PC-9 (cell line): ENCODE data around the gene FURIN. TPM values are rescaled to one million over a fixed set of nuclear protein-coding genes. Genes with fewer than 3 reads are reported as not detected.

Source experiments
- BruUV-seq: library from RNA; stranded (reverse); fragments of 400-500 nt; replicated peaks from 2 replicates; lab custom pipeline; 2021; lab: Mats Ljungman, UMichigan
- CTCF ChIA-PET: fragments of 300-600 bp; sonication (Branson Sonifier 250); formaldehyde crosslinking; loops from one replicate; lab custom pipeline; 2022; ENCODE audit warnings: antibody characterized with exemption; lab: Charles Lee
- POLR2A ChIA-PET: fragments of 300-600 bp; sonication (Branson Sonifier 250); formaldehyde crosslinking; loops from one replicate; lab custom pipeline; 2022; ENCODE audit warnings: antibody characterized with exemption; ENCODE audit not compliant: unreplicated experiment; lab: Charles Lee
- DNase-seq, 2 experiments: peaks; one replicate each; pipeline versions ENCODE4 v3.0.0 to v3.0.0-alpha.2; 2015 to 2022; ENCODE audit warnings: mixed read lengths in 1 of 2
- H2AFZ ChIP-seq: fragments of 200-600 bp; sonication (generic); 2 replicates; pipeline ENCODE4 v1.8.1; 2017; ENCODE audit warnings: antibody characterized with exemption
- H3F3A ChIP-seq: fragments of 200-600 bp; sonication (generic); 2 replicates; pipeline ENCODE4 v1.8.1; 2017; ENCODE audit warnings: antibody characterized with exemption, mild to moderate bottlenecking, low read depth; ENCODE audit not compliant: insufficient read depth
- H3K27ac ChIP-seq: fragments of 200-600 bp; sonication (generic); 2 replicates; pipeline ENCODE4 v1.6.1; 2016; ENCODE audit warnings: mixed run types
- H3K27me3 ChIP-seq: fragments of 200-600 bp; sonication (generic); 2 replicates; pipeline ENCODE4 v1.6.1; 2016; ENCODE audit warnings: low read depth, mixed run types; ENCODE audit not compliant: insufficient read depth
- H3K36me3 ChIP-seq: fragments of 200-600 bp; sonication (generic); 2 replicates; pipeline ENCODE4 v1.6.1; 2016; ENCODE audit warnings: low read depth, mixed run types
- H3K4me1 ChIP-seq: fragments of 200-600 bp; sonication (generic); replicated peaks from 2 replicates; pipeline ENCODE4 v1.6.1; 2016; ENCODE audit warnings: mixed run types; ENCODE audit not compliant: insufficient read depth
- H3K4me2 ChIP-seq: fragments of 200-600 bp; sonication (generic); 2 replicates; pipeline ENCODE4 v1.6.1; 2017; ENCODE audit warnings: mixed run types
- H3K4me3 ChIP-seq: fragments of 200-600 bp; sonication (generic); 2 replicates; pipeline ENCODE4 v1.6.1; 2016; ENCODE audit warnings: mixed run types
- H3K79me2 ChIP-seq: fragments of 200-600 bp; sonication (generic); 2 replicates; pipeline ENCODE4 v1.6.1; 2017; ENCODE audit warnings: low read depth, mixed run types
- H3K9me2 ChIP-seq: fragments of 200-600 bp; sonication (generic); 2 replicates; pipeline ENCODE4 v1.8.1; 2017; ENCODE audit warnings: mild to moderate bottlenecking; ENCODE audit not compliant: insufficient read depth
- H3K9me3 ChIP-seq: fragments of 200-600 bp; sonication (generic); 2 replicates; pipeline ENCODE4 v1.8.1; 2016; ENCODE audit warnings: low read depth; ENCODE audit not compliant: insufficient read depth
- H4K20me1 ChIP-seq: fragments of 200-600 bp; sonication (generic); 2 replicates; pipeline ENCODE4 v1.8.1; 2017; ENCODE audit not compliant: insufficient read depth
- EZH2 ChIP-seq: fragments of 200-600 bp; sonication (generic); IDR thresholded peaks from 2 replicates; pipeline ENCODE4 v1.8.0; 2017; ENCODE audit warnings: antibody characterized with exemption, low read depth
- intact Hi-C: fragments of 100-400 bp; cut with micrococcal nuclease; formaldehyde crosslinking; loops from one replicate; pipeline ENCODE4 v1.10.0; 2022; ENCODE audit not compliant: unreplicated experiment
- total RNA-seq: library from RNA; stranded (reverse); gene quantifications from 2 replicates; pipeline ENCODE4 v1.2.3, GENCODE V29; 2021
- TF ChIP-seq, protein P1 (sequence below): fragments of 200-600 bp; sonication (generic); conservative IDR thresholded peaks from 2 replicates; pipeline ENCODE4 v1.6.1; 2017; ENCODE audit warnings: mixed run types, antibody characterized with exemption, mild to moderate bottlenecking, moderate library complexity

The FURIN gene
- total RNA-seq, 1 experiment from 2014 or later: 50.4 TPM

DNA sequence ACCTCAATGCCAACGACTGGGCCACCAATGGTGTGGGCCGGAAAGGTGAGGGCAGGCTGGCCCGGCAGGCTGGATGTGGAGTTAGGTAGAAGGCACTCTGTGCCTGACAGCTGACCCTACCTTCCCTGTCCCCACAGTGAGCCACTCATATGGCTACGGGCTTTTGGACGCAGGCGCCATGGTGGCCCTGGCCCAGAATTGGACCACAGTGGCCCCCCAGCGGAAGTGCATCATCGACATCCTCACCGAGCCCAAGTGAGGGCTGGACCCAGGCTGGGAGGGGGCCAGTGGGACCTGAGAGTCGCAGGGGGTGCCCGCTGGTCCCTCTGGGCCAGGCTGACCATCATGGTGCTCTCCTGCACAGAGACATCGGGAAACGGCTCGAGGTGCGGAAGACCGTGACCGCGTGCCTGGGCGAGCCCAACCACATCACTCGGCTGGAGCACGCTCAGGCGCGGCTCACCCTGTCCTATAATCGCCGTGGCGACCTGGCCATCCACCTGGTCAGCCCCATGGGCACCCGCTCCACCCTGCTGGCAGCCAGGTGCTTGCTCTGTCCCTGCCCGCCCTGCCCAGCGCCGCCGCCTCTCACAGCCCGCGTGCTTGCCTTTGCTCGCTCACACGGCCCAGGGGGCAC is 11.5 kb downstream of the FURIN start:
- peaks cover 9% of the 10 kb centered on the region; the same call in 1 of the 2 replicates for H3K36me3 ChIP-seq

DNA sequence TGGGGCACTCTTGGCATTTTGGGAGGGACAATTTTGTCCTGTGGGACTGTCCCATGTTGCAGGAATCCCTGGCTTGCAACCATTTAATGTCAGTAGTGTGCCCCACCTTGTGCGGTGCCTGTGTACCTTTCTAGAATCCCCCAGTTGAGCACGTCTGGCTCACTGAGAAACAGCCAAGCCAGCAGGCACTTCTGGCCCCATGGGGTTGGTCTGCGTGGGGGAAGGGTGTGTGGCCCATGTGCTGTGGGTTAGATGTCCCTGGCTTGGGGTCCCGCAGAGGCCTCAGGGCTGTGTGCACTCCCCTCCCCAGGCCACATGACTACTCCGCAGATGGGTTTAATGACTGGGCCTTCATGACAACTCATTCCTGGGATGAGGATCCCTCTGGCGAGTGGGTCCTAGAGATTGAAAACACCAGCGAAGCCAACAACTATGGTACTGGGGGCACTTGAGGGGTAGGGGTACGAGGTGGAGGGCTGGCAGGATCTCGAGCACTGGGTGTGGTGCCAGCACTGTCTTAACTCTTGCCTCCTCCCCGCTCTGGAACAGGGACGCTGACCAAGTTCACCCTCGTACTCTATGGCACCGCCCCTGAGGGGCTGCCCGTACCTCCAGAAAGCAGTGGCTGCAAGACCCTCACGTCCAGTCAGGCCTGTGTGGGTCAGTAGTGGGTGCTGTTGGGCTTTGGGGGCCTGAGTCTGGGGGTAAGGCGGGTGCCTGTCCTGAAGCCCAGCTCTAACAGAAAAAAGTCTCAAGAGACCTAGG is 12.2 kb downstream of the FURIN start:
- H3K4me3 ChIP-seq: no peak overlapping the region
- ChIA-PET CTCF (no interaction called here), POLR2A (no interaction called here)
- TF ChIP-seq EZH2: no peak
- TF ChIP-seq, protein P1, sequence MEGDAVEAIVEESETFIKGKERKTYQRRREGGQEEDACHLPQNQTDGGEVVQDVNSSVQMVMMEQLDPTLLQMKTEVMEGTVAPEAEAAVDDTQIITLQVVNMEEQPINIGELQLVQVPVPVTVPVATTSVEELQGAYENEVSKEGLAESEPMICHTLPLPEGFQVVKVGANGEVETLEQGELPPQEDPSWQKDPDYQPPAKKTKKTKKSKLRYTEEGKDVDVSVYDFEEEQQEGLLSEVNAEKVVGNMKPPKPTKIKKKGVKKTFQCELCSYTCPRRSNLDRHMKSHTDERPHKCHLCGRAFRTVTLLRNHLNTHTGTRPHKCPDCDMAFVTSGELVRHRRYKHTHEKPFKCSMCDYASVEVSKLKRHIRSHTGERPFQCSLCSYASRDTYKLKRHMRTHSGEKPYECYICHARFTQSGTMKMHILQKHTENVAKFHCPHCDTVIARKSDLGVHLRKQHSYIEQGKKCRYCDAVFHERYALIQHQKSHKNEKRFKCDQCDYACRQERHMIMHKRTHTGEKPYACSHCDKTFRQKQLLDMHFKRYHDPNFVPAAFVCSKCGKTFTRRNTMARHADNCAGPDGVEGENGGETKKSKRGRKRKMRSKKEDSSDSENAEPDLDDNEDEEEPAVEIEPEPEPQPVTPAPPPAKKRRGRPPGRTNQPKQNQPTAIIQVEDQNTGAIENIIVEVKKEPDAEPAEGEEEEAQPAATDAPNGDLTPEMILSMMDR: no peak
- no peak overlapping the region for H3K27ac ChIP-seq
- DNase-seq: no peak
- no peaks in the 10 kb centered on the region for H3K9me3 ChIP-seq
- H2AFZ ChIP-seq: no peak overlapping the region
- no TSS peak for BruUV-seq
- peaks cover 6% of the 10 kb centered on the region for H4K20me1 ChIP-seq
- intact Hi-C loops: no loop called here
- no peaks in the 10 kb centered on the region for H3K4me1 ChIP-seq
- peaks cover 5% of the 10 kb centered on the region; the same call in 1 of the 2 replicates for H3F3A ChIP-seq
- H3K4me2 ChIP-seq: no peak overlapping the region
- peaks cover 9% of the 10 kb centered on the region; the same call in 1 of the 2 replicates for H3K36me3 ChIP-seq
- no peaks in the 10 kb centered on the region for H3K27me3 ChIP-seq
- no peaks in the 10 kb centered on the region for H3K9me2 ChIP-seq
- no peaks in the 10 kb centered on the region for H3K79me2 ChIP-seq

More for the DNA sequence above, 11.5 kb downstream of the FURIN start:
- BruUV-seq: no TSS peak
- no peaks in the 10 kb centered on the region; the same call in none of the 2 replicates for H3K79me2 ChIP-seq
- no peak overlapping the region for H3K27ac ChIP-seq
- TF ChIP-seq, protein P1: no peak
- no peak for TF ChIP-seq EZH2
- H4K20me1 ChIP-seq: peaks cover 13% of the 10 kb centered on the region
- ChIA-PET POLR2A (no interaction called here), CTCF (no interaction called here)
- H3F3A ChIP-seq: peaks cover 5% of the 10 kb centered on the region; the same call in 1 of the 2 replicates
- no peaks in the 10 kb centered on the region for H3K27me3 ChIP-seq
- H3K9me3 ChIP-seq: no peaks in the 10 kb centered on the region
- H3K9me2 ChIP-seq: no peaks in the 10 kb centered on the region
- no peak overlapping the region for H2AFZ ChIP-seq
- H3K4me1 ChIP-seq: no peaks in the 10 kb centered on the region
- intact Hi-C loops: no loop called here
- no peak overlapping the region for H3K4me2 ChIP-seq
- no peak overlapping the region for H3K4me3 ChIP-seq
- no peak for DNase-seq

DNA sequence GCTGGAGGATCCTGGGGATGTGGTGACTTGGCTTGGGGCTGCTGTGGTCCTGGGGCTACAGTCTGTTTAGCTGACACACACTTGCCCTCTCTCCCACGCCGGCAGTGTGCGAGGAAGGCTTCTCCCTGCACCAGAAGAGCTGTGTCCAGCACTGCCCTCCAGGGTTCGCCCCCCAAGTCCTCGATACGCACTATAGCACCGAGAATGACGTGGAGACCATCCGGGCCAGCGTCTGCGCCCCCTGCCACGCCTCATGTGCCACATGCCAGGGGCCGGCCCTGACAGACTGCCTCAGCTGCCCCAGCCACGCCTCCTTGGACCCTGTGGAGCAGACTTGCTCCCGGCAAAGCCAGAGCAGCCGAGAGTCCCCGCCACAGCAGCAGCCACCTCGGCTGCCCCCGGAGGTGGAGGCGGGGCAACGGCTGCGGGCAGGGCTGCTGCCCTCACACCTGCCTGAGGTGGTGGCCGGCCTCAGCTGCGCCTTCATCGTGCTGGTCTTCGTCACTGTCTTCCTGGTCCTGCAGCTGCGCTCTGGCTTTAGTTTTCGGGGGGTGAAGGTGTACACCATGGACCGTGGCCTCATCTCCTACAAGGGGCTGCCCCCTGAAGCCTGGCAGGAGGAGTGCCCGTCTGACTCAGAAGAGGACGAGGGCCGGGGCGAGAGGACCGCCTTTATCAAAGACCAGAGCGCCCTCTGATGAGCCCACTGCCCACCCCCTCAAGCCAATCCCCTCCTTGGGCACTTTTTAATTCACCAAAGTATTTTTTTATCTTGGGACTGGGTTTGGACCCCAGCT is 13.0 kb downstream of the FURIN start:
- peaks cover 9% of the 10 kb centered on the region; the same call in 1 of the 2 replicates for H3K36me3 ChIP-seq
- H2AFZ ChIP-seq: no peak overlapping the region
- no peaks in the 10 kb centered on the region for H3K9me3 ChIP-seq
- intact Hi-C loops: no loop called here
- no peak overlapping the region for H3K4me2 ChIP-seq
- DNase-seq: no peak
- no peaks in the 10 kb centered on the region for H3K9me2 ChIP-seq
- H3K27ac ChIP-seq: no peak overlapping the region
- H3K79me2 ChIP-seq: no peaks in the 10 kb centered on the region
- no peaks in the 10 kb centered on the region for H3K4me1 ChIP-seq
- ChIA-PET CTCF (no interaction called here), POLR2A (no interaction called here)
- H3F3A ChIP-seq: peaks cover 7% of the 10 kb centered on the region; the same call in 1 of the 2 replicates
- H3K27me3 ChIP-seq: no peaks in the 10 kb centered on the region
- no TSS peak for BruUV-seq
- H3K4me3 ChIP-seq: no peak overlapping the region
- TF ChIP-seq, protein P1: no peak
- TF ChIP-seq EZH2: no peak
- H4K20me1 ChIP-seq: peaks cover 4% of the 10 kb centered on the region
